Esophagus squamous epithelium (tissue), 4 donors: ENCODE results near the gene GADD45B.

Experiments
- CTCF ChIP-seq, 6 experiments: fragments of 450-650 bp in 4 of 6; fragments of 200-600 bp in 2 of 6; sonication (generic) in 2 of 6; IDR thresholded peaks; one replicate each; pipeline ENCODE4 v1.5.1; 2016 to 2019; ENCODE audit warnings: antibody characterized with exemption in 6 of 6, mild to moderate bottlenecking in 4 of 6, moderate library complexity in 4 of 6
- POLR2A ChIP-seq, 4 donors: fragments of 450-650 bp; IDR thresholded peaks; one replicate each; pipeline ENCODE4 v1.6.1; 2017; ENCODE audit warnings: antibody characterized with exemption in 4 of 4, mild to moderate bottlenecking in 4 of 4, moderate library complexity in 3 of 4

GRCh38 chr19:2492870-2493269 is 16.9 kb downstream of the GADD45B start:
- no peak for TF ChIP-seq CTCF (IDR thresholded peaks at IDR 0.05)
- TF ChIP-seq POLR2A (IDR thresholded peaks at IDR 0.05) = no peak
